A673 (cell line): ENCODE measurements around the gene ITGBL1. TPM values are rescaled to one million over a fixed set of nuclear protein-coding genes. Genes with fewer than 3 reads are reported as not detected.

ENCODE experiments used
- BruUV-seq: library from RNA; stranded (reverse); fragments of 400-500 nt; replicated peaks from 2 replicates; lab custom pipeline; 2021; lab: Mats Ljungman, UMichigan
- CTCF ChIA-PET: fragments of 300-600 bp; sonication (Branson Sonifier 250); formaldehyde crosslinking; loops from one replicate; lab custom pipeline; 2022; ENCODE audit warnings: antibody characterized with exemption; lab: Charles Lee
- POLR2A ChIA-PET: fragments of 300-600 bp; sonication (Branson Sonifier 250); formaldehyde crosslinking; loops from one replicate; lab custom pipeline; 2022; ENCODE audit warnings: antibody characterized with exemption; ENCODE audit not compliant: low non-redundant PET; lab: Charles Lee
- DNase-seq: peaks from one replicate; pipeline ENCODE4 v3.0.0-alpha.2; 2015; ENCODE audit warnings: low spot score
- H3K27ac ChIP-seq: fragments of 200-600 bp; sonication (generic); 2 replicates; pipeline ENCODE4 v1.5.1; 2016; ENCODE audit warnings: mixed run types, low read depth, mild to moderate bottlenecking, mixed read lengths, antibody characterized with exemption, low read length; ENCODE audit not compliant: poor library complexity, severe bottlenecking
- H3K27me3 ChIP-seq: fragments of 200-600 bp; sonication (generic); replicated peaks from 2 replicates; pipeline ENCODE4 v1.6.1; 2017; ENCODE audit warnings: mixed run types, low read depth, mild to moderate bottlenecking, mixed read lengths, antibody characterized with exemption, low read length; ENCODE audit not compliant: insufficient read depth, poor library complexity
- H3K36me3 ChIP-seq: fragments of 200-600 bp; sonication (generic); 2 replicates; pipeline ENCODE4 v1.6.1; 2016; ENCODE audit warnings: mixed run types, mild to moderate bottlenecking, mixed read lengths, antibody characterized with exemption, low read length; ENCODE audit not compliant: insufficient read depth, poor library complexity, severe bottlenecking
- H3K4me1 ChIP-seq: fragments of 200-600 bp; sonication (generic); 2 replicates; pipeline ENCODE4 v1.6.1; 2017; ENCODE audit warnings: mixed run types, mild to moderate bottlenecking, mixed read lengths, antibody characterized with exemption, low read length; ENCODE audit not compliant: insufficient read depth, poor library complexity, severe bottlenecking
- H3K4me3 ChIP-seq: fragments of 200-600 bp; sonication (generic); 2 replicates; pipeline ENCODE4 v1.5.1; 2016; ENCODE audit warnings: low read depth, mixed run types, mild to moderate bottlenecking, mixed read lengths, low read length; ENCODE audit not compliant: poor library complexity, severe bottlenecking
- H3K9me3 ChIP-seq: fragments of 200-600 bp; sonication (generic); 2 replicates; pipeline ENCODE4 v1.6.1; 2016; ENCODE audit warnings: mixed run types, low read depth, mild to moderate bottlenecking, mixed read lengths, antibody characterized with exemption, low read length; ENCODE audit not compliant: poor library complexity, severe bottlenecking
- CTCF ChIP-seq: fragments of 300-800, 200-600 bp; sonication (generic); conservative IDR thresholded peaks from 2 replicates; pipeline ENCODE4 v1.5.1; 2017; ENCODE audit warnings: low read depth, mild to moderate bottlenecking, antibody characterized with exemption, low read length, moderate library complexity, mixed read lengths
- EZH2 ChIP-seq: fragments of 200-600 bp; sonication (generic); IDR thresholded peaks from 2 replicates; pipeline ENCODE4 v1.6.1; 2017; ENCODE audit warnings: borderline replicate concordance, low read depth, mild to moderate bottlenecking, mixed read lengths, antibody characterized with exemption, low read length; ENCODE audit not compliant: poor library complexity, severe bottlenecking
- intact Hi-C: fragments of 100-400 bp; cut with micrococcal nuclease; formaldehyde crosslinking; loops from one replicate; pipeline ENCODE4 v1.10.0; 2022; ENCODE audit not compliant: unreplicated experiment
- total RNA-seq: library from RNA; stranded (reverse); gene quantifications from 2 replicates; pipeline ENCODE4 v1.2.3, GENCODE V29; 2021

Gene ITGBL1
- total RNA-seq, 1 experiment from 2014 or later: 0.64 TPM

GRCh38 chr13:101690871-101691270 is 238.4 kb downstream of the ITGBL1 start:
- no peaks in the 10 kb centered on the region for H3K27me3 ChIP-seq
- no peaks in the 10 kb centered on the region for H3K36me3 ChIP-seq
- intact Hi-C loops: no loop called here
- DNase-seq: no peak
- H3K4me3 ChIP-seq: no peak overlapping the region
- H3K9me3 ChIP-seq: no peaks in the 10 kb centered on the region
- no TSS peak for BruUV-seq
- POLR2A ChIA-PET: no interaction called here
- H3K27ac ChIP-seq: no peak overlapping the region
- no peaks in the 10 kb centered on the region for H3K4me1 ChIP-seq
- CTCF ChIA-PET: no interaction called here
- TF ChIP-seq EZH2 (no peak), CTCF (no peak)

- Histone ChIP-seq H3K4me3 (no peak overlapping the region), H3K9me3 (no peaks in the 10 kb centered on the region), H3K36me3 (no peaks in the 10 kb centered on the region), H3K27me3 (no peaks in the 10 kb centered on the region), H3K27ac (no peak overlapping the region), H3K4me1 (no peaks in the 10 kb centered on the region)
- intact Hi-C loops: no loop called here
- ChIA-PET CTCF (no interaction called here), POLR2A (no interaction called here)
- DNase-seq: no peak
- TF ChIP-seq CTCF (no peak), EZH2 (no peak)
- BruUV-seq: no TSS peak
These were observed 238.9 kb downstream of the ITGBL1 start for GRCh38 chr13:101691341-101691860.

- BruUV-seq: no TSS peak
- H3K27ac ChIP-seq: no peak overlapping the region
- TF ChIP-seq EZH2: no peak
- CTCF ChIA-PET: no interaction called here
- no peaks in the 10 kb centered on the region for H3K4me1 ChIP-seq
- H3K4me3 ChIP-seq: no peak overlapping the region
- POLR2A ChIA-PET: no interaction called here
- no peak for DNase-seq
- intact Hi-C loops: no loop called here
- no peaks in the 10 kb centered on the region for H3K27me3 ChIP-seq
- H3K36me3 ChIP-seq: no peaks in the 10 kb centered on the region
- no peaks in the 10 kb centered on the region for H3K9me3 ChIP-seq
These were observed 243.5 kb downstream of the ITGBL1 start for GRCh38 chr13:101695870-101696516.

- no peak overlapping the region for H3K27ac ChIP-seq
- DNase-seq: no peak
- ChIA-PET CTCF (no interaction called here), POLR2A (no interaction called here)
- intact Hi-C loops: no loop called here
- H3K4me3 ChIP-seq: no peak overlapping the region
- H3K27me3 ChIP-seq: no peaks in the 10 kb centered on the region
- no peaks in the 10 kb centered on the region for H3K36me3 ChIP-seq
- TF ChIP-seq CTCF: no peak
- H3K4me1 ChIP-seq: no peaks in the 10 kb centered on the region
- no TSS peak for BruUV-seq
- no peaks in the 10 kb centered on the region for H3K9me3 ChIP-seq
These were observed 245.3 kb downstream of the ITGBL1 start for GRCh38 chr13:101697745-101698144.
